Thymus (tissue), 11 donors: ENCODE measurements around the gene PPL. TPM values are rescaled to one million over a fixed set of nuclear protein-coding genes. Genes with fewer than 3 reads are reported as not detected.

Experiments
- DNase-seq, 9 donors: peaks; one replicate each; pipeline ENCODE4 v3.0.0-alpha.2; 2013; ENCODE audit warnings: low spot score in 9 of 9, low read depth in 6 of 9, missing footprints in 1 of 9
- H3K27ac ChIP-seq, 2 donors: one replicate each; pipeline ENCODE4 v1.5.1; 2013; ENCODE audit warnings: control low read depth in 1 of 2, low read depth in 1 of 2, low read length in 1 of 2, mild to moderate bottlenecking in 1 of 2, moderate library complexity in 1 of 2
- H3K27me3 ChIP-seq, 2 donors: one replicate each; pipeline ENCODE4 v1.5.1; 2013; ENCODE audit warnings: low read length in 1 of 2; ENCODE audit not compliant: control insufficient read depth in 2 of 2, insufficient read depth in 1 of 2
- H3K36me3 ChIP-seq, 2 donors: one replicate each; pipeline ENCODE4 v1.5.1; 2013; ENCODE audit warnings: low read length in 1 of 2, mild to moderate bottlenecking in 1 of 2, moderate library complexity in 1 of 2; ENCODE audit not compliant: control insufficient read depth in 2 of 2, insufficient read depth in 2 of 2
- H3K4me1 ChIP-seq, 2 donors: one replicate each; pipeline ENCODE4 v1.5.1; 2013; ENCODE audit warnings: low read length in 2 of 2; ENCODE audit not compliant: control insufficient read depth in 2 of 2, insufficient read depth in 2 of 2
- H3K4me3 ChIP-seq, 2 donors: one replicate each; pipeline ENCODE4 v1.5.1; 2013; ENCODE audit warnings: low read length in 2 of 2, control low read depth in 1 of 2, mild to moderate bottlenecking in 1 of 2
- H3K9me3 ChIP-seq, 2 donors: one replicate each; pipeline ENCODE4 v1.5.1; 2013; ENCODE audit warnings: low read length in 1 of 2, mild to moderate bottlenecking in 1 of 2; ENCODE audit not compliant: control insufficient read depth in 2 of 2, insufficient read depth in 1 of 2
- WGBS: extraction: QIAGEN DNeasy Blood & Tissue Kit; methylation state at CpG from one replicate; pipeline ENCODE4 v1.1.7; 2013; 5-methylcytosine and 5-hydroxymethylcytosine counted together
- polyA plus RNA-seq: library from polyadenylated mRNA; stranded (reverse); fragments of 200-250 nt; gene quantifications from one replicate; pipeline ENCODE4 v1.2.3, GENCODE V29; 2013
- total RNA-seq: library from RNA; stranded (reverse); fragments of 120-200 nt; gene quantifications from one replicate; pipeline ENCODE4 v1.2.4, GENCODE V29; 2013
- donor health status: healthy.

PPL gene
- total and polyA plus RNA-seq, 2 donors = 3.7 to 14.3 TPM

- Histone ChIP-seq H3K9me3 (no peaks in the 10 kb centered on the region), H3K27ac (no peak overlapping the region), H3K4me1 (no peaks in the 10 kb centered on the region), H3K36me3 (peaks cover 29 to 31% of the 10 kb centered on the region in 2 donors), H3K4me3 (no peak overlapping the region), H3K27me3 (no peaks in the 10 kb centered on the region)
- no peak for DNase-seq
- WGBS = 96% methylated on average over 9 of the region's 9 CpGs
Measured at GRCh38 chr16:4888428-4889135, 48.4 kb downstream of the PPL start.

- H3K9me3 ChIP-seq = no peaks in the 10 kb centered on the region
- no peak overlapping the region for H3K4me3 ChIP-seq
- H3K27me3 ChIP-seq = no peaks in the 10 kb centered on the region
- WGBS = 97% methylated on average over 5 of the region's 5 CpGs
- peaks cover 49 to 52% of the 10 kb centered on the region in 2 donors for H3K36me3 ChIP-seq
- H3K4me1 ChIP-seq = no peaks in the 10 kb centered on the region
- no peak overlapping the region for H3K27ac ChIP-seq
- DNase-seq = no peak
Measured at GRCh38 chr16:4886151-4886550, 50.8 kb downstream of the PPL start.

- Histone ChIP-seq H3K27me3 (no peaks in the 10 kb centered on the region), H3K9me3 (no peaks in the 10 kb centered on the region), H3K36me3 (peaks cover 54 to 61% of the 10 kb centered on the region in 2 donors), H3K4me1 (no peaks in the 10 kb centered on the region), H3K27ac (no peak overlapping the region), H3K4me3 (no peak overlapping the region)
- 98% methylated on average over 45 of the region's 45 CpGs for WGBS
- no peak for DNase-seq
Measured at GRCh38 chr16:4884972-4885874, 51.7 kb downstream of the PPL start.

DNA sequence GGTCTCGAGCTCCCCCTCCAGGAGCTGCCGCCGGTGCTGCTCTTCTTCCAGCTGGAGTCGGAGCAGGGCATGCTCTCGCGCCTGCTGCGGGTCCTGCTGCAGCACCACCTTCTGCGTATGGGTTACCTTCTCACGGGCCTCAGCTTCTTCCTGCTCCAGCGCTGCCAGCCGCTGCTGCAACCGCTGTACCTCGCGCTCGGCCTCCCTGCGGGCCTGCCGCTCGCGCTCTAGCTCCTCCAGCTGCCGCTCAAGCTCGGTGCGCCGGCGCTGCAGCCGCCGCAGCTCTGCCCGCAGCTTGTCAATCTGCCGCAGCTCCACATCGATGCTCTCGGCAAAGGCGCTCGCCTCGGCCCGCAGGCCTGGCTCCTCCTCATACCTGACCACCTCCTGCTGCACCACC, 52.7 kb downstream of the PPL start:
- Histone ChIP-seq H3K27me3 (no peaks in the 10 kb centered on the region), H3K9me3 (no peaks in the 10 kb centered on the region), H3K4me1 (no peaks in the 10 kb centered on the region), H3K27ac (no peak overlapping the region), H3K36me3 (peaks cover 63 to 68% of the 10 kb centered on the region in 2 donors), H3K4me3 (no peak overlapping the region)
- no peak for DNase-seq
- 97% methylated on average over 34 of the region's 34 CpGs for WGBS

GRCh38 chr16:4883501-4883900, 53.4 kb downstream of the PPL start:
- peaks cover 70 to 75% of the 10 kb centered on the region in 2 donors for H3K36me3 ChIP-seq
- no peaks in the 10 kb centered on the region for H3K9me3 ChIP-seq
- DNase-seq = no peak
- 98% methylated on average over 25 of the region's 25 CpGs for WGBS
- no peaks in the 10 kb centered on the region for H3K27me3 ChIP-seq
- no peak overlapping the region for H3K4me3 ChIP-seq
- H3K27ac ChIP-seq = no peak overlapping the region
- H3K4me1 ChIP-seq = no peaks in the 10 kb centered on the region

GRCh38 chr16:4882633-4883285, 54.2 kb downstream of the PPL start:
- H3K9me3 ChIP-seq = no peaks in the 10 kb centered on the region
- H3K27me3 ChIP-seq = no peaks in the 10 kb centered on the region
- H3K4me3 ChIP-seq = no peak overlapping the region
- H3K27ac ChIP-seq = no peak overlapping the region
- no peak for DNase-seq
- H3K36me3 ChIP-seq = peaks cover 77 to 82% of the 10 kb centered on the region in 2 donors
- no peaks in the 10 kb centered on the region for H3K4me1 ChIP-seq
- WGBS = 95% methylated on average over 11 of the region's 11 CpGs

DNA sequence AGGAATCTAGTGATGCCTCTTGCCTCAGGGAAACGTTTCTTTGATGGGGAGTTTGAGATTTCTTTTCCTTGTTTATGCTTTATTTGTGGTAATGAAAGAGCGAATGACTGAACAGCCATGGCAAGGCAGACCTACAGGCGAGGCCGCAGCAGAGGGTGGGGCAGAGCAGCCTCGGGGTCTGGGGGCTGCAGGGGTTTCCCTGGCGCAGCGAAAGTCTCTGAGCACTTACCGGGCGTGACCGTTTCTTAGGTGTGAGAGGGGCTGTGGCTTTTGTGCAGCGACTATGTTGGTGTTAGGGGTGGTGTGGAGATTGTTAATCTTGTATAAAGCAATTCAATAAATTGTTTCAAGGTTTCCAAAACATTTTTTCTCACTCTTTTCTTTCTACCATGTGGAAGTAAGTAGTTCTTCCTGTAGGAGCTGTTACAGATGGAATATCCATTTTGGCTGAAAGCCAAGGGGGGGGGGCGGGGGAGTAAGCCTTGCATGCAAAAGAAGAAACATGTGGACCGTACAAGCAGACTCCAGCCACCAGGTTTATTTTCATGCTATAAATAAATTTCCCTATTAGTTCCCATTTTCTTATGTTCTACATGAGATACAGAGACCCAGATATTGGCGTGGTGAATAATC, 54.8 kb downstream of the PPL start:
- WGBS = 90% methylated on average over 14 of the region's 14 CpGs
- no peak for DNase-seq
- H3K27ac ChIP-seq = no peak overlapping the region

DNA sequence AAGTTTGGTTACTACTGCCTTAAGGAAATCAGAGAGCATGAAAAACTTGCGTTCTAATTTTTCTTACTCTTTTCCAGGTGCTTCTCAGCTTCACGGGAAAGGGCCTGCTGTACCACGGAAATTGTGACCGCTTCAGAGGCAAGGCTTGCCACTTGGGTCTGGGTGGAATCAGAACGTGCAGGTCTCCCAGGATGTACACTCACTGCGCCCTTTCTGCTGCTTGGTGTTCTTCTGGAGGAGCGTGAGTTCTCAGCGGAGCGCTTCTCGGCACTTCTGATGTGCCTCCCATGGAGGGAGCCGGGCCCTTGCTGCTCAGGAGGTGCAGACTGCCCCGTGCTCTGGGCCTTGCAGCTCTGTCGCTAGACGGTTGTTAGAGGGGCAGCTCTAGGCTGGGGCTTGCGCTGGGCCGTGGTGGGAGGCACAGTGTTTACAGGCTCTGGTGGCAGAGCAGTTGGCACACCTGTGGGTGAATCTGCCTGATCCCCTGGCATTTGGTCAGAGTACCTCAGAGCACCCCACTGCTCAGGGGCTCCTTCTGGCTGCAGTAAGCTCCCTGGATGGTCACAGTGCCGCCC, 56.9 kb downstream of the PPL start:
- WGBS = 98% methylated on average over 17 of the region's 17 CpGs
- no peak for DNase-seq

More for the DNA sequence above, 54.8 kb downstream of the PPL start:
- Histone ChIP-seq H3K9me3 (no peaks in the 10 kb centered on the region), H3K27me3 (no peaks in the 10 kb centered on the region), H3K4me1 (no peaks in the 10 kb centered on the region), H3K36me3 (peaks cover 82 to 89% of the 10 kb centered on the region in 2 donors), H3K4me3 (no peak overlapping the region)

More for the DNA sequence above, 56.9 kb downstream of the PPL start:
- Histone ChIP-seq H3K27ac (no peak overlapping the region), H3K27me3 (no peaks in the 10 kb centered on the region), H3K4me1 (no peaks in the 10 kb centered on the region), H3K9me3 (no peaks in the 10 kb centered on the region), H3K4me3 (no peak overlapping the region), H3K36me3 (peaks cover 89 to 92% of the 10 kb centered on the region in 2 donors)
